ENCODE measurements around the gene PCDHGA1.
"Not testable (repeated sequence)": the region's sequence is repeated elsewhere in the genome, so short reads cannot be mapped to it uniquely, and the experiment has no call there.

Gene PCDHGA1

DNA sequence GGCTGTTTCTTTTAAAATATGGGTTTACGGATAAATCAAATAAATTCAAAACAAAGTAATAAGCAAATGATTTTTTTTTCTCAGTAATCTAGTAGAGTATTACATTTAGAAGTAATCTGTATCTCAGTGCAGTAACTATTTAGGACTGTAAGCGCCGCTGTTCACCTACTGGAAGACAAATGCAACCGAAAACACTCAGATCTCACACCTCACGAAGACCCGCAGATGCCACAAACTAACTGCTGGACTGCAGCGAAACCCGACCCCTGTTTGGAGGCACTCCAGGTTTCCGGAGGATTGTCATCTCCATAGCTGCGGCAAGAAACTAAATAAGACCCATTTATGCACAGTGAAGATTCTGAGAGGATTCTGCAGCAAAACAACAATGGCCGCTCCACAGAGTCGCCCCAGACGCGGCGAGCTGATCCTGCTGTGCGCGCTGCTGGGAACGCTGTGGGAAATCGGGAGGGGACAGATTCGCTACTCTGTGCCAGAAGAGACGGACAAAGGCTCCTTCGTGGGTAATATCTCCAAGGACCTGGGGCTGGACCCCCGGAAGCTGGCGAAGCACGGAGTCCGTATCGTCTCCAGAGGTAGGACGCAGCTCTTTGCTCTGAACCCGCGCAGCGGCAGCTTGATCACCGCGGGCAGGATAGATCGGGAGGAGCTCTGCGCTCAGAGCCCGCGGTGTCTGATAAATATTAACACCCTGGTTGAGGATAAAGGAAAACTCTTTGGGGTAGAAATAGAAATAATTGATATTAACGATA is 62.3 kb downstream of the PCDHGA1 start, which contains the start of gene PCDHGA8:
Gene PCDHGA8 (plus strand): TSS at position 205 of the 770 bp plus-strand sequence. CDS start 181 bp downstream, at position 386.
- TF ChIP-seq, protein P1, sequence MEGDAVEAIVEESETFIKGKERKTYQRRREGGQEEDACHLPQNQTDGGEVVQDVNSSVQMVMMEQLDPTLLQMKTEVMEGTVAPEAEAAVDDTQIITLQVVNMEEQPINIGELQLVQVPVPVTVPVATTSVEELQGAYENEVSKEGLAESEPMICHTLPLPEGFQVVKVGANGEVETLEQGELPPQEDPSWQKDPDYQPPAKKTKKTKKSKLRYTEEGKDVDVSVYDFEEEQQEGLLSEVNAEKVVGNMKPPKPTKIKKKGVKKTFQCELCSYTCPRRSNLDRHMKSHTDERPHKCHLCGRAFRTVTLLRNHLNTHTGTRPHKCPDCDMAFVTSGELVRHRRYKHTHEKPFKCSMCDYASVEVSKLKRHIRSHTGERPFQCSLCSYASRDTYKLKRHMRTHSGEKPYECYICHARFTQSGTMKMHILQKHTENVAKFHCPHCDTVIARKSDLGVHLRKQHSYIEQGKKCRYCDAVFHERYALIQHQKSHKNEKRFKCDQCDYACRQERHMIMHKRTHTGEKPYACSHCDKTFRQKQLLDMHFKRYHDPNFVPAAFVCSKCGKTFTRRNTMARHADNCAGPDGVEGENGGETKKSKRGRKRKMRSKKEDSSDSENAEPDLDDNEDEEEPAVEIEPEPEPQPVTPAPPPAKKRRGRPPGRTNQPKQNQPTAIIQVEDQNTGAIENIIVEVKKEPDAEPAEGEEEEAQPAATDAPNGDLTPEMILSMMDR (IDR thresholded peaks at IDR 0.05; ENCODE audit: low read depth, low read length, poor library complexity, severe bottlenecking): no peak
- TF ChIP-seq EZH2phosphoT487 (IDR thresholded peaks at IDR 0.05; ENCODE audit: borderline replicate concordance, low read length): no peak
- H3K4me1 ChIP-seq (ENCODE audit: control insufficient read depth, low read length): no peaks in the 10 kb centered on the region
- H3K79me2 ChIP-seq (ENCODE audit: control insufficient read depth, low read length): peaks cover 7% of the 10 kb centered on the region
- H3F3A ChIP-seq (ENCODE audit: control insufficient read depth, insufficient read depth): peaks cover 2% of the 10 kb centered on the region; the same call in 1 of the 2 replicates
- H4K20me1 ChIP-seq (ENCODE audit: control insufficient read depth, insufficient read depth, low read depth, low read length): no peaks in the 10 kb centered on the region
- H3K36me3 ChIP-seq (ENCODE audit: control insufficient read depth, low read length): peaks cover 41% of the 10 kb centered on the region
- H3K4me2 ChIP-seq (ENCODE audit: low read length): no peak within 1 kb of the TSS
- no peaks in the 10 kb centered on the region for H3K9me2 ChIP-seq (replicated peaks; ENCODE audit: control insufficient read depth, low read length)
- no peak within 1 kb of the TSS for H3K4me3 ChIP-seq (ENCODE audit: low read length)
- no peaks in the 10 kb centered on the region for H3K27me3 ChIP-seq (ENCODE audit: control insufficient read depth, low read length)
- H3K9me3 ChIP-seq (ENCODE audit: control insufficient read depth, insufficient read depth, low read length): peaks cover 38% of the 10 kb centered on the region
- H3K27ac ChIP-seq (ENCODE audit: low read depth, low read length): no peak within 1 kb of the TSS

DNA sequence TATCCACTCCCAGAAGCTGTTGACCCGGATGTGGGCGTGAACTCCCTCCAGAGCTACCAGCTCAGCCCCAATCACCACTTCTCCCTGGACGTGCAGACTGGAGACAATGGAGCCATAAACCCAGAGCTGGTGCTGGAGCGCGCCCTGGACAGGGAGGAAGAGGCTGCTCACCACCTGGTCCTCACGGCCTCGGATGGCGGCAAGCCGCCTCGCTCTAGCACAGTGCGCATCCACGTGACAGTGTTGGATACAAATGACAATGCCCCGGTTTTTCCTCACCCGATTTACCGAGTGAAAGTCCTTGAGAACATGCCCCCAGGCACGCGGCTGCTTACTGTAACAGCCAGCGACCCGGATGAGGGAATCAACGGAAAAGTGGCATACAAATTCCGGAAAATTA is 63.0 kb downstream of the PCDHGA1 start:
- H3K4me2 ChIP-seq (ENCODE audit: low read length): no peak overlapping the region
- H3K4me3 ChIP-seq (ENCODE audit: low read length): no peak overlapping the region
- peaks cover 2% of the 10 kb centered on the region; the same call in 1 of the 2 replicates for H3F3A ChIP-seq (ENCODE audit: control insufficient read depth, insufficient read depth)
- H3K4me1 ChIP-seq (ENCODE audit: control insufficient read depth, low read length): no peaks in the 10 kb centered on the region
- H3K9me3 ChIP-seq (ENCODE audit: control insufficient read depth, insufficient read depth, low read length): peaks cover 36% of the 10 kb centered on the region
- TF ChIP-seq, protein P1 (IDR thresholded peaks at IDR 0.05; ENCODE audit: low read depth, low read length, poor library complexity, severe bottlenecking): no peak
- no peak for TF ChIP-seq EZH2phosphoT487 (IDR thresholded peaks at IDR 0.05; ENCODE audit: borderline replicate concordance, low read length)
- H3K27me3 ChIP-seq (ENCODE audit: control insufficient read depth, low read length): no peaks in the 10 kb centered on the region
- peaks cover 7% of the 10 kb centered on the region for H3K79me2 ChIP-seq (ENCODE audit: control insufficient read depth, low read length)
- no peaks in the 10 kb centered on the region for H3K9me2 ChIP-seq (replicated peaks; ENCODE audit: control insufficient read depth, low read length)
- H3K36me3 ChIP-seq (ENCODE audit: control insufficient read depth, low read length): peaks cover 41% of the 10 kb centered on the region
- no peak overlapping the region for H3K27ac ChIP-seq (ENCODE audit: low read depth, low read length)
- no peaks in the 10 kb centered on the region for H4K20me1 ChIP-seq (ENCODE audit: control insufficient read depth, insufficient read depth, low read depth, low read length)

DNA sequence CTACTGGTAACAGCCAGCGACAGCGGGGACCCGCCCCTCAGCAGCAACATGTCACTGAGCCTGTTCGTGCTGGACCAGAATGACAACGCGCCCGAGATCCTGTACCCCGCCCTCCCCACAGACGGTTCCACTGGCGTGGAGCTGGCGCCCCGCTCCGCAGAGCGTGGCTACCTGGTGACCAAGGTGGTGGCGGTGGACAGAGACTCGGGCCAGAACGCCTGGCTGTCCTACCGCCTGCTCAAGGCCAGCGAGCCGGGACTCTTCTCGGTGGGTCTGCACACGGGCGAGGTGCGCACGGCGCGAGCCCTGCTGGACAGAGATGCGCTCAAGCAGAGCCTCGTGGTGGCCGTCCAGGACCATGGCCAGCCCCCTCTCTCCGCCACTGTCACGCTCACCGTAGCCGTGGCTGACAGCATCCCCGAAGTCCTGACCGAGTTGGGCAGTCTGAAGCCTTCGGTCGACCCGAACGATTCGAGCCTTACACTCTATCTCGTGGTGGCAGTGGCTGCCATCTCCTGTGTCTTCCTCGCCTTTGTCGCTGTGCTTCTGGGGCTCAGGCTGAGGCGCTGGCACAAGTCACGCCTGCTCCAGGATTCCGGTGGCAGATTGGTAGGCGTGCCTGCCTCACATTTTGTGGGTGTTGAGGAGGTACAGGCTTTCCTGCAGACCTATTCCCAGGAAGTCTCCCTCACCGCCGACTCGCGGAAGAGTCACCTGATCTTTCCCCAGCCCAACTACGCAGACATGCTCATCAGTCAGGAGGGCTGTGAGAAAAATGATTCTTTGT is 64.3 kb downstream of the PCDHGA1 start:
- H3K4me1 ChIP-seq (ENCODE audit: control insufficient read depth, low read length); H4K20me1 ChIP-seq (ENCODE audit: control insufficient read depth, insufficient read depth, low read depth, low read length); H3K27ac ChIP-seq (ENCODE audit: low read depth, low read length); H3K27me3 ChIP-seq (ENCODE audit: control insufficient read depth, low read length); H3F3A ChIP-seq (ENCODE audit: control insufficient read depth, insufficient read depth); H3K79me2 ChIP-seq (ENCODE audit: control insufficient read depth, low read length); H3K9me2 ChIP-seq (replicated peaks; ENCODE audit: control insufficient read depth, low read length); H3K4me2 ChIP-seq (ENCODE audit: low read length); H3K4me3 ChIP-seq (ENCODE audit: low read length): not testable (repeated sequence)
- Histone ChIP-seq H3K36me3 (ENCODE audit: control insufficient read depth, low read length) (peaks cover 41% of the 10 kb centered on the region), H3K9me3 (ENCODE audit: control insufficient read depth, insufficient read depth, low read length) (peaks cover 34% of the 10 kb centered on the region)

Measured in DOHH2 (cell line).